ENCODE results near the gene ATP1B1. TPM values are rescaled to one million over a fixed set of nuclear protein-coding genes. Genes with fewer than 3 reads are reported as not detected.

The ATP1B1 gene
- total and polyA plus RNA-seq, 2 of the 13 experiments (the other 11 are each of a cell fraction or from before 2014, with no cell fraction given): 134 to 135 TPM

DNA sequence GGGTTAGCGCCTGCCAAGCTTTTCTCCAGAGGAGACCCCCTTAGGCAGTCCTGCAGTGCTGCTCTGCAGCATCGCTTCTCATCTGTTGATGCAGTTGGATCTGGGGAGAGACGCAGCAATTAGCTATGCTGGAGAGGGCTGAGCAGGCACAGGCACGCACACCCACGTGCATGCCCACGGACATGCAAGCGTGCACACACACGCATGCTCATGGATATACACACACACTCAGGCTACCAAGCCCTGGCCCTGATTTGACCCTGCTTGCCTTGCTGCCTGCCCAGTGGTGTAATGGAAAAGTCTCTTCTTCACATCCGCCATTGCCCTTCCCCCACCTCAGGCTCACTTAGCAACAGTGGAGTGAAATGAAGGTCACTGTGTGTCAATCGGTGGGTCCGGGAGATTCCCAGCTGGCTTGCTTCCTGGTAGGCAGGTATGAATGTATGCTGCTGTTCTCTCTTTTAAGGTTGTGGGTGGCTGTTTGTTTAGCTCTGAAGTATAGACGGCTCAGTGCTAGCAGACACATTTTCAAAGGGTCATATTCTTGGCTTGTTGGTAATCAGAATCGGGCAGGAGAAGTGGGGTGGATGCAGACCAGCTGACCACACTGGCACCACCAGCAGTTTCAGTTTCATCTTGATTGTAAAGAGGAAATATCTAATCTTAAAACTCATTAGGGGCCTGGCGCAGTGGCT lies 9.5 kb downstream of the ATP1B1 start (continued):
- TF ChIP-seq, protein P1, sequence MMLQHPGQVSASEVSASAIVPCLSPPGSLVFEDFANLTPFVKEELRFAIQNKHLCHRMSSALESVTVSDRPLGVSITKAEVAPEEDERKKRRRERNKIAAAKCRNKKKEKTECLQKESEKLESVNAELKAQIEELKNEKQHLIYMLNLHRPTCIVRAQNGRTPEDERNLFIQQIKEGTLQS (CRISPR knock-in tag; IDR thresholded peaks at IDR 0.05): 0 out of 2 replicates have a peak, but pooled peaks have one; percentile 10
- TF ChIP-seq NCOA1 (CRISPR knock-in tag; IDR thresholded peaks at IDR 0.05) (peak; percentile 88), HIVEP1 (CRISPR knock-in tag; IDR thresholded peaks at IDR 0.05) (peak; percentile 80), BRD4 (CRISPR knock-in tag; IDR thresholded peaks at IDR 0.05) (no peak), ATAD3A (CRISPR knock-in tag; IDR thresholded peaks at IDR 0.05) (no peak), FOXO1 (CRISPR knock-in tag; IDR thresholded peaks at IDR 0.05) (peak; percentile 78), EP300 (IDR thresholded peaks at IDR 0.05; ENCODE audit: low read depth in 2 of 2, low read length in 2 of 2) (peak; percentile 62 to 81; a peak in 3 of 4 replicates), EP300 (CRISPR knock-in tag; IDR thresholded peaks at IDR 0.05; ENCODE audit: borderline replicate concordance) (peak; percentile 91), POGK (CRISPR knock-in tag; conservative IDR thresholded peaks at IDR 0.05) (no peak), THAP11 (CRISPR knock-in tag; IDR thresholded peaks at IDR 0.05) (peak; percentile 53), TP53 (CRISPR knock-in tag; conservative IDR thresholded peaks at IDR 0.05) (peak; percentile 90), ZNF282 (IDR thresholded peaks at IDR 0.05; ENCODE audit: partially characterized antibody) (no peak), IRX3 (CRISPR knock-in tag; IDR thresholded peaks at IDR 0.05; ENCODE audit: borderline replicate concordance, low read depth) (no peak), PBX3 (CRISPR knock-in tag; IDR thresholded peaks at IDR 0.05; ENCODE audit: borderline replicate concordance) (no peak; the same call in 1 of the 2 replicates), MEIS1 (CRISPR knock-in tag; IDR thresholded peaks at IDR 0.05; ENCODE audit: borderline replicate concordance) (no peak), BCL6 (CRISPR knock-in tag; IDR thresholded peaks at IDR 0.05) (peak; percentile 88), ZNF800 (CRISPR knock-in tag; IDR thresholded peaks at IDR 0.05) (peak; percentile 64; the same call in 1 of the 2 replicates)
- TF ChIP-seq, protein P2, sequence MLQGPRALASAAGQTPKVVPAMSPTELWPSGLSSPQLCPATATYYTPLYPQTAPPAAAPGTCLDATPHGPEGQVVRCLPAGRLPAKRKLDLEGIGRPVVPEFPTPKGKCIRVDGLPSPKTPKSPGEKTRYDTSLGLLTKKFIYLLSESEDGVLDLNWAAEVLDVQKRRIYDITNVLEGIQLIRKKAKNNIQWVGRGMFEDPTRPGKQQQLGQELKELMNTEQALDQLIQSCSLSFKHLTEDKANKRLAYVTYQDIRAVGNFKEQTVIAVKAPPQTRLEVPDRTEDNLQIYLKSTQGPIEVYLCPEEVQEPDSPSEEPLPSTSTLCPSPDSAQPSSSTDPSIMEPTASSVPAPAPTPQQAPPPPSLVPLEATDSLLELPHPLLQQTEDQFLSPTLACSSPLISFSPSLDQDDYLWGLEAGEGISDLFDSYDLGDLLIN (CRISPR knock-in tag; IDR thresholded peaks at IDR 0.05; ENCODE audit: borderline replicate concordance): no peak
- TF ChIP-seq, protein P3, sequence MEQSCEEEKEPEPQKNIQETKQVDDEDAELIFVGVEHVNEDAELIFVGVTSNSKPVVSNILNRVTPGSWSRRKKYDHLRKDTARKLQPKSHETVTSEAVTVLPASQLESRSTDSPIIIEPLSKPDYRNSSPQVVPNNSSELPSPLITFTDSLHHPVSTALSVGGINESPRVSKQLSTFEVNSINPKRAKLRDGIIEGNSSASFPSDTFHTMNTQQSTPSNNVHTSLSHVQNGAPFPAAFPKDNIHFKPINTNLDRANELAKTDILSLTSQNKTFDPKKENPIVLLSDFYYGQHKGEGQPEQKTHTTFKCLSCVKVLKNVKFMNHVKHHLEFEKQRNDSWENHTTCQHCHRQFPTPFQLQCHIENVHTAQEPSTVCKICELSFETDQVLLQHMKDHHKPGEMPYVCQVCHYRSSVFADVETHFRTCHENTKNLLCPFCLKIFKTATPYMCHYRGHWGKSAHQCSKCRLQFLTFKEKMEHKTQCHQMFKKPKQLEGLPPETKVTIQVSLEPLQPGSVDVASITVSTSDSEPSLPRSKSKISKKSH (CRISPR knock-in tag; IDR thresholded peaks at IDR 0.05; ENCODE audit: borderline replicate concordance): no peak
- TF ChIP-seq, protein P4, sequence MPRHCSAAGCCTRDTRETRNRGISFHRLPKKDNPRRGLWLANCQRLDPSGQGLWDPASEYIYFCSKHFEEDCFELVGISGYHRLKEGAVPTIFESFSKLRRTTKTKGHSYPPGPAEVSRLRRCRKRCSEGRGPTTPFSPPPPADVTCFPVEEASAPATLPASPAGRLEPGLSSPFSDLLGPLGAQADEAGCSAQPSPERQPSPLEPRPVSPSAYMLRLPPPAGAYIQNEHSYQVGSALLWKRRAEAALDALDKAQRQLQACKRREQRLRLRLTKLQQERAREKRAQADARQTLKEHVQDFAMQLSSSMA (CRISPR knock-in tag; IDR thresholded peaks at IDR 0.05): no peak; the same call in 1 of the 2 replicates
